NCI-H1048 (cell line): ENCODE results near the gene POLR2E.

Experiments used
- DNase-seq: peaks from one replicate; lab custom pipeline; 2025; lab: John Stamatoyannopoulos, UW

The POLR2E gene

GRCh38 chr19:1063909-1064660, 31.1 kb downstream of the POLR2E start:
- DNase-seq: no peak

GRCh38 chr19:1063030-1063908, 31.9 kb downstream of the POLR2E start:
- DNase-seq: no peak

- no peak for DNase-seq
Measured at GRCh38 chr19:1062387-1063029, 32.7 kb downstream of the POLR2E start.

- no peak for DNase-seq
Measured at GRCh38 chr19:1061987-1062386, 33.2 kb downstream of the POLR2E start.

- no peak for DNase-seq
Measured at GRCh38 chr19:1060689-1061088, 34.5 kb downstream of the POLR2E start.

- no peak for DNase-seq
Measured at GRCh38 chr19:1058112-1058511, 37.1 kb downstream of the POLR2E start.

GRCh38 chr19:1057176-1057855, 37.9 kb downstream of the POLR2E start:
- DNase-seq: no peak

- no peak for DNase-seq
Measured at GRCh38 chr19:1055886-1056620, 39.1 kb downstream of the POLR2E start.

GRCh38 chr19:1055028-1055425, 40.1 kb downstream of the POLR2E start:
- DNase-seq: no peak

- no peak for DNase-seq
Measured at GRCh38 chr19:1054102-1055027, 40.8 kb downstream of the POLR2E start.

- DNase-seq: no peak
Measured at GRCh38 chr19:1053176-1054101, 41.7 kb downstream of the POLR2E start.

- DNase-seq: no peak
Measured at GRCh38 chr19:1052349-1052975, 42.7 kb downstream of the POLR2E start.

- no peak for DNase-seq
Measured at GRCh38 chr19:1051791-1052190, 43.4 kb downstream of the POLR2E start.

GRCh38 chr19:1050989-1051788, 44.0 kb downstream of the POLR2E start:
- DNase-seq: no peak

- no peak for DNase-seq
Measured at GRCh38 chr19:1049800-1050199, 45.4 kb downstream of the POLR2E start.

- DNase-seq: no peak
Measured at GRCh38 chr19:1049106-1049505, 46.1 kb downstream of the POLR2E start.

- DNase-seq: no peak
Measured at GRCh38 chr19:1047696-1048147, 47.5 kb downstream of the POLR2E start.
